SIG-M5 (cell line): ENCODE data around the gene PCDHB1.
"Not testable (repeated sequence)": the region's sequence is repeated elsewhere in the genome, so short reads cannot be mapped to it uniquely, and the experiment has no call there.

Source experiments
- DNase-seq: peaks from one replicate; lab custom pipeline; 2025; lab: John Stamatoyannopoulos, UW

The PCDHB1 gene

DNA sequence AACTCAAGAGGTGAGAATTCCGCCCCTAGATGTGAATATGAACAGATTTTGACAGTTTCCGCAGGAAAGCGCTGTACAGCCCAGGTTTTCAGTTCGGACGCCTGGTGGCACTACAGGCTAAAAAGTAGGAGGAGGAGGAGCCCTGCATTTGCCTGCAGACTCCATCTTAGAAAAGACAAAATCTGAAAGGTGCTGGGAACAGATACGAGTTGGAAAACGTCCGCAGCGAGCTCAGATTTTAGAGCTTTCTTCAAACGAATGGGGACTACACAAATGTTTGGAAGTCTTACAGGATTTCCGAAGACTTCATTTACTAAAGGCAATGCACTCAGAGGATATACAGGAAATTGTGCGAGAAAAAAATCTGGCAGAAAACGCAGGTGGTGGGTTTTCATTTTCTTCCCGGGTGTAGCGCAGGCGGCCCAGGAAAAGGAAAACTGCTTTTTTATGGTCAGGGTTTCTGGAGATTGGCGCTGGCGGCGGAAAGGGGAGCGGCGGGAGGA lies 33.4 kb downstream of the PCDHB1 start:
- DNase-seq: no peak

DNA sequence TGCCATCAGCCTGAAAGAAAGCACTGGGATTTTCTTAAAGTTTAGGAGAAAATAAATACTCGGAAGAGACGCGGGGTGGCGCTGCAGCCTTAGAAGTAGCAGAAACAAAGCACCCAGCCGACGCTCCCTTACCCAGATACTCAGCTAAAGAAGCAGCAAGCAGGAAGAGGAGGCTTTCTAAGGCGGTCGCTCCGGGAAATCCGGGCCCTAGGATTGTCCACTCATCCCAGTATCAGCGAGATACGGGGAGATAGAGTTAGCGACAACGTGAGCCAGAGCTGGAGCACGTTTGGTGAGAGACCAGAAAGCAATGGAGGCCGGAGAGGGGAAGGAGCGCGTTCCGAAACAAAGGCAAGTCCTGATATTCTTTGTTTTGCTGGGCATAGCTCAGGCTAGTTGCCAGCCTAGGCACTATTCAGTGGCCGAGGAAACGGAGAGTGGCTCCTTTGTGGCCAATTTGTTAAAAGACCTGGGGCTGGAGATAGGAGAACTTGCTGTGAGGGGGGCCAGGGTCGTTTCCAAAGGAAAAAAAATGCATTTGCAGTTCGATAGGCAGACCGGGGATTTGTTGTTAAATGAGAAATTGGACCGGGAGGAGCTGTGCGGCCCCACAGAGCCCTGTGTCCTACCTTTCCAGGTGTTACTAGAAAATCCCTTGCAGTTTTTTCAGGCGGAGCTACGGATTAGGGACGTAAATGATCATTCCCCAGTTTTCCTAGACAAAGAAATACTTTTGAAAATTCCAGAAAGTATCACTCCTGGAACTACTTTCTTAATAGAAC lies 43.5 kb downstream of the PCDHB1 start, which contains the start of gene PCDHB2:
Gene PCDHB2 (plus strand): TSS at position 135 of the 782 bp plus-strand sequence. CDS start 176 bp downstream, at position 311.
- DNase-seq: no peak

DNA sequence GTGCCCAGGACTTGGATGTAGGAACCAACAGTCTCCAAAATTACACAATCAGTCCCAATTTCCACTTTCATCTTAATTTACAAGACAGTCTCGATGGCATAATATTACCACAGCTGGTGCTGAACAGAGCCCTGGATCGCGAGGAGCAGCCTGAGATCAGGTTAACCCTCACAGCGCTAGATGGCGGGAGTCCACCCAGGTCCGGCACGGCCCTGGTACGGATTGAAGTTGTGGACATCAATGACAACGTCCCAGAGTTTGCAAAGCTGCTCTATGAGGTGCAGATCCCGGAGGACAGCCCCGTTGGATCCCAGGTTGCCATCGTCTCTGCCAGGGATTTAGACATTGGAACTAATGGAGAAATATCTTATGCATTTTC lies 44.1 kb downstream of the PCDHB1 start:
- DNase-seq: no peak

DNA sequence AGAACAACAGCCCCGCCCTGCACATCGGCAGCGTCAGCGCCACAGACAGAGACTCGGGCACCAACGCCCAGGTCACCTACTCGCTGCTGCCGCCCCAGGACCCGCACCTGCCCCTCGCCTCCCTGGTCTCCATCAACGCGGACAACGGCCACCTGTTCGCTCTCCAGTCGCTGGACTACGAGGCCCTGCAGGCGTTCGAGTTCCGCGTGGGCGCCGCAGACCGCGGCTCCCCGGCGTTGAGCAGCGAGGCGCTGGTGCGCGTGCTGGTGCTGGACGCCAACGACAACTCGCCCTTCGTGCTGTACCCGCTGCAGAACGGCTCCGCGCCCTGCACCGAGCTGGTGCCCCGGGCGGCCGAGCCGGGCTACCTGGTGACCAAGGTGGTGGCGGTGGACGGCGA lies 45.0 kb downstream of the PCDHB1 start:
- not testable (repeated sequence) for DNase-seq

DNA sequence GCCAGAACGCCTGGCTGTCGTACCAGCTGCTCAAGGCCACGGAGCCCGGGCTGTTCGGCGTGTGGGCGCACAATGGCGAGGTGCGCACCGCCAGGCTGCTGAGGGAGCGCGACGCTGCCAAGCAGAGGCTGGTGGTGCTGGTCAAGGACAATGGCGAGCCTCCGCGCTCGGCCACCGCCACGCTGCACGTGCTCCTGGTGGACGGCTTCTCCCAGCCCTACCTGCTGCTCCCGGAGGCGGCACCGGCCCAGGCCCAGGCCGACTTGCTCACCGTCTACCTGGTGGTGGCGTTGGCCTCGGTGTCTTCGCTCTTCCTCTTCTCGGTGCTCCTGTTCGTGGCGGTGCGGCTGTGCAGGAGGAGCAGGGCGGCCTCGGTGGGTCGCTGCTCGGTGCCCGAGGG lies 45.4 kb downstream of the PCDHB1 start:
- not testable (repeated sequence) for DNase-seq

DNA sequence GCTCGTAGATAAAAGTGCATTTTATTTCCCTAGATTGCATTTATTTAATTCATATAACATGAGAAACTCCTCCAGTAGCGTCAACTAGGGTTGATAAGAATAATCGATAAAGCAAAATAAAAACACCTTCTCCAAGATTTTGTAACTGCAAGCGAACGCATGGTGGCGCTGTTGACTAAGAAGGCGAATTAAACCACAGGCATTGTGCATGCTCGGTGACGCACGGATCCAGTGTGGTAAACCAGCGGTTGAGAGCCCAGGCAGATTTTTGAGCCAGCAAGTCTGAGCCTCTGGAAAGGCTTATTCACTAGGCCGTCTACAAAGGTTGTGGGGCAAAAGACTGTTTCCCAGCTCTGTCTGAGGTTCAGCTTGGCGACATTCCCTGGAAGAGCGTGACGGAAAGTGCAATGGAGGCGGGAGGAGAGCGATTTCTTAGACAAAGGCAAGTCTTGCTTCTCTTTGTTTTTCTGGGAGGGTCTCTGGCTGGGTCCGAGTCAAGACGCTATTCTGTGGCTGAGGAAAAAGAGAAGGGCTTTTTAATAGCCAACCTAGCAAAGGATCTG lies 49.1 kb downstream of the PCDHB1 start, which contains the start of gene PCDHB3:
Gene PCDHB3 (plus strand): TSS at position 231 of the 563 bp plus-strand sequence. CDS start 177 bp downstream, at position 408.
- no peak for DNase-seq

DNA sequence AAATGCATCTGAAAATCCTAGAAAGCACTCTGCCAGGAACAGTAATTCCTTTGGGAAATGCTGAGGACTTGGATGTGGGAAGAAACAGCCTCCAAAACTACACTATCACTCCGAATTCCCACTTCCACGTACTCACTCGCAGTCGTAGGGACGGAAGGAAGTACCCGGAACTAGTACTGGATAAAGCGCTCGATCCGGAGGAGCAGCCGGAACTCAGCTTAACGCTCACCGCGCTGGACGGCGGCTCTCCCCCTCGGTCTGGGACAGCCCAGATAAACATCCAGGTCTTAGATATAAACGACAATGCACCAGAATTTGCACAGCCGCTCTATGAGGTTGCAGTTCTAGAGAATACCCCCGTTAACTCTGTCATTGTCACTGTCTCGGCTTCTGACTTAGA lies 49.9 kb downstream of the PCDHB1 start:
- no peak for DNase-seq

DNA sequence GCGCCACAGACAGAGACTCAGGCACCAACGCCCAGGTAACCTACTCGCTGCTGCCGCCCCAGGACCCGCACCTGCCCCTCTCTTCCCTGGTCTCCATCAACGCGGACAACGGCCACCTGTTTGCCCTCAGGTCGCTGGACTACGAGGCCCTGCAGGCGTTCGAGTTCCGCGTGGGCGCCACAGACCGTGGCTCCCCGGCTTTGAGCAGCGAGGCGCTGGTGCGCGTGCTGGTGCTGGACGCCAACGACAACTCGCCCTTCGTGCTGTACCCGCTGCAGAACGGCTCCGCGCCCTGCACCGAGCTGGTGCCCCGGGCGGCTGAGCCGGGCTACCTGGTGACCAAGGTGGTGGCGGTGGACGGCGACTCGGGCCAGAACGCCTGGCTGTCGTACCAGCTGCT lies 50.9 kb downstream of the PCDHB1 start:
- not testable (repeated sequence) for DNase-seq

DNA sequence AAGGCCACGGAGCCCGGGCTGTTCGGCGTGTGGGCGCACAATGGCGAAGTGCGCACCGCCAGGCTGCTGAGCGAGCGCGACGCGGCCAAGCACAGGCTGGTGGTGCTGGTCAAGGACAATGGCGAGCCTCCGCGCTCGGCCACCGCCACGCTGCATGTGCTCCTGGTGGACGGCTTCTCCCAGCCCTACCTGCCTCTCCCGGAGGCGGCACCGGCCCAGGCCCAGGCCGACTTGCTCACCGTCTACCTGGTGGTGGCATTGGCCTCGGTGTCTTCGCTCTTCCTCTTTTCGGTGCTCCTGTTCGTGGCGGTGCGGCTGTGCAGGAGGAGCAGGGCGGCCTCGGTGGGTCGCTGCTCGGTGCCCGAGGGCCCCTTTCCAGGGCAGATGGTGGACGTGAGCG lies 51.3 kb downstream of the PCDHB1 start:
- DNase-seq: not testable (repeated sequence)

DNA sequence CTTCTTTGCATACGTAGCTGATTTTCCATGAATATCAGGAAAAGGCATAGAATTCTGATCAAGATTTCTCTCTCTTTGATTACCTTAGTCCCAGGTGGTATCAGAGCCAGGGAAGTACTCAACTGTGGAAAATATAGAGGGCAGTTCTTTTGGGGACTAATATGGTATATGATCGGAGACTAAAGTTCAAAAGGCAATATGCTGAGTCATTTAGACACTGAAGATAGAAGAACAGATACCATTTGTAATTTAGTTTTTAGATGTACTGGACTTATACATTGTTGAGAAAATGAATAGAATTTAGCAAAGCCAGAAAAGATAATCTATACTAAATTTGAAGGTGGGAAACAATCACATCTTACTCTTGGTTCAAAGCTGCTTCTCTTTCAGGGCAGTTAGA lies 54.2 kb downstream of the PCDHB1 start:
- DNase-seq: no peak
